Suprapubic skin (tissue), 4 donors: ENCODE measurements around the gene BDP1.
"Not testable (repeated sequence)": the region's sequence is repeated elsewhere in the genome, so short reads cannot be mapped to it uniquely, and the experiment has no call there.

Experiments used
- EP300 ChIP-seq: sonication (generic); formaldehyde crosslinking; IDR thresholded peaks from one replicate; pipeline ENCODE4 v1.6.1; 2017; ENCODE audit warnings: antibody characterized with exemption
- POLR2A ChIP-seq, 2 donors: fragments of 450-650 bp; IDR thresholded peaks; one replicate each; pipeline ENCODE4 v1.6.1; 2017; ENCODE audit warnings: antibody characterized with exemption in 2 of 2, mild to moderate bottlenecking in 2 of 2, moderate library complexity in 2 of 2
- POLR2AphosphoS5 ChIP-seq, 3 donors: sonication (generic); formaldehyde crosslinking; IDR thresholded peaks; one replicate each; pipeline ENCODE4 v1.6.1; 2017; ENCODE audit warnings: antibody characterized with exemption in 3 of 3
- TF ChIP-seq, protein P1 (sequence below), 2 donors: fragments of 200-600 bp in 1 of 2; fragments of 450-650 bp in 1 of 2; sonication (generic) in 1 of 2; IDR thresholded peaks; one replicate each; pipeline ENCODE4 v1.5.1; 2016 to 2019; ENCODE audit warnings: antibody characterized with exemption in 2 of 2, mild to moderate bottlenecking in 1 of 2, moderate library complexity in 1 of 2

GRCh38 chr5:71552026-71552749 lies 96.7 kb downstream of the BDP1 start:
- TF ChIP-seq, protein P1, sequence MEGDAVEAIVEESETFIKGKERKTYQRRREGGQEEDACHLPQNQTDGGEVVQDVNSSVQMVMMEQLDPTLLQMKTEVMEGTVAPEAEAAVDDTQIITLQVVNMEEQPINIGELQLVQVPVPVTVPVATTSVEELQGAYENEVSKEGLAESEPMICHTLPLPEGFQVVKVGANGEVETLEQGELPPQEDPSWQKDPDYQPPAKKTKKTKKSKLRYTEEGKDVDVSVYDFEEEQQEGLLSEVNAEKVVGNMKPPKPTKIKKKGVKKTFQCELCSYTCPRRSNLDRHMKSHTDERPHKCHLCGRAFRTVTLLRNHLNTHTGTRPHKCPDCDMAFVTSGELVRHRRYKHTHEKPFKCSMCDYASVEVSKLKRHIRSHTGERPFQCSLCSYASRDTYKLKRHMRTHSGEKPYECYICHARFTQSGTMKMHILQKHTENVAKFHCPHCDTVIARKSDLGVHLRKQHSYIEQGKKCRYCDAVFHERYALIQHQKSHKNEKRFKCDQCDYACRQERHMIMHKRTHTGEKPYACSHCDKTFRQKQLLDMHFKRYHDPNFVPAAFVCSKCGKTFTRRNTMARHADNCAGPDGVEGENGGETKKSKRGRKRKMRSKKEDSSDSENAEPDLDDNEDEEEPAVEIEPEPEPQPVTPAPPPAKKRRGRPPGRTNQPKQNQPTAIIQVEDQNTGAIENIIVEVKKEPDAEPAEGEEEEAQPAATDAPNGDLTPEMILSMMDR (IDR thresholded peaks at IDR 0.05), result not testable (repeated sequence)
- not testable (repeated sequence) for TF ChIP-seq POLR2A (IDR thresholded peaks at IDR 0.05); EP300; POLR2AphosphoS5 (IDR thresholded peaks at IDR 0.05)
